Keratinocyte (primary cell): Measurements from ENCODE around the gene B4GALNT2. TPM values are rescaled to one million over a fixed set of nuclear protein-coding genes. Genes with fewer than 3 reads are reported as not detected.

Source experiments
- DNase-seq: peaks from one replicate; pipeline ENCODE4 v3.0.0-alpha.2; 2011; ENCODE audit warnings: low read depth, missing footprints, low spot score
- FAIRE-seq: peaks from 2 replicates; lab custom pipeline; 2011; peaks lifted over from hg19 to GRCh38; lab: Jason Lieb, UNC
- H2AFZ ChIP-seq: 2 replicates; pipeline ENCODE4 v1.6.0; 2012; ENCODE audit warnings: low read length, control low read depth, inconsistent platforms; ENCODE audit not compliant: control insufficient read depth
- H3K27ac ChIP-seq: 2 replicates; pipeline ENCODE4 v1.5.1; 2011; ENCODE audit warnings: low read length; ENCODE audit not compliant: control insufficient read depth, insufficient read depth
- H3K27me3 ChIP-seq: 3 replicates; pipeline ENCODE4 v1.6.0; 2011; ENCODE audit warnings: low read length; ENCODE audit not compliant: control insufficient read depth, insufficient read depth; ENCODE audit errors: extremely low read depth
- H3K36me3 ChIP-seq, 2 experiments: 2 replicates in 1 of 2; 3 replicates in 1 of 2; pipeline ENCODE4 v1.5.1; 2011; ENCODE audit warnings: low read length in 2 of 2, mild to moderate bottlenecking in 1 of 2; ENCODE audit not compliant: control insufficient read depth in 2 of 2, insufficient read depth in 2 of 2; ENCODE audit errors: extremely low read depth in 1 of 2
- H3K4me1 ChIP-seq: 3 replicates; pipeline ENCODE4 v1.5.1; 2011; ENCODE audit warnings: low read length; ENCODE audit not compliant: control insufficient read depth, insufficient read depth; ENCODE audit errors: extremely low read depth
- H3K4me2 ChIP-seq: 3 replicates; pipeline ENCODE4 v1.6.0; 2011; ENCODE audit warnings: low read depth, low read length; ENCODE audit not compliant: control insufficient read depth, insufficient read depth; ENCODE audit errors: extremely low read depth
- H3K4me3 ChIP-seq, 3 experiments: fragments of 200-600 bp in 1 of 3; sonication (generic) in 1 of 3; 2 replicates in 2 of 3; 3 replicates in 1 of 3; pipeline ENCODE4 v1.5.1; 2011 to 2016; ENCODE audit warnings: low read length in 3 of 3, mild to moderate bottlenecking in 3 of 3, control low read depth in 2 of 3, inconsistent platforms in 1 of 3, low read depth in 1 of 3, mixed read lengths in 1 of 3, mixed run types in 1 of 3, moderate library complexity in 1 of 3; ENCODE audit not compliant: control insufficient read depth in 2 of 3, insufficient read depth in 2 of 3; ENCODE audit errors: extremely low read depth in 1 of 3
- H3K79me2 ChIP-seq: 2 replicates; pipeline ENCODE4 v1.6.0; 2012; ENCODE audit warnings: low read length; ENCODE audit not compliant: control insufficient read depth, insufficient read depth
- H3K9ac ChIP-seq: 3 replicates; pipeline ENCODE4 v1.6.0; 2011; ENCODE audit warnings: low read length; ENCODE audit not compliant: control insufficient read depth, insufficient read depth; ENCODE audit errors: extremely low read depth
- H3K9me1 ChIP-seq: 3 replicates; pipeline ENCODE4 v1.6.0; 2011; ENCODE audit warnings: low read length; ENCODE audit not compliant: control insufficient read depth, insufficient read depth; ENCODE audit errors: extremely low read depth
- H3K9me3 ChIP-seq: 2 replicates; pipeline ENCODE4 v1.5.1; 2012; ENCODE audit warnings: low read depth, low read length; ENCODE audit not compliant: control insufficient read depth
- H4K20me1 ChIP-seq: 3 replicates; pipeline ENCODE4 v1.6.0; 2011; ENCODE audit warnings: low read length; ENCODE audit not compliant: control insufficient read depth, insufficient read depth; ENCODE audit errors: extremely low read depth
- CTCF ChIP-seq, 3 experiments: IDR thresholded peaks in 1 of 3; conservative IDR thresholded peaks in 1 of 3; optimal IDR thresholded peaks in 1 of 3; 2 replicates in 2 of 3; 3 replicates in 1 of 3; pipeline versions ENCODE3 to v1.5.1; 2011; ENCODE audit warnings: low read length in 3 of 3, mild to moderate bottlenecking in 3 of 3, moderate library complexity in 2 of 3, control low read depth in 1 of 3, inconsistent platforms in 1 of 3; ENCODE audit not compliant: insufficient read depth in 2 of 3; ENCODE audit errors: extremely low read depth in 1 of 3
- EZH2 ChIP-seq: IDR thresholded peaks from one replicate; pipeline ENCODE4 v1.6.1; 2012; ENCODE audit warnings: inconsistent platforms, mild to moderate bottlenecking, low read length, moderate library complexity
- dilution Hi-C: fragments of 300-500 bp; cut with MboI; formaldehyde crosslinking; loops from one replicate; pipeline ENCODE4 v1.7.0; 2020; ENCODE audit warnings: low sequenced_read_pairs; ENCODE audit not compliant: extremely low pct_ligation_motif_present
- polyA plus RNA-seq, 5 experiments: library from polyadenylated mRNA; depleted of rRNA in 3 of 5; stranded (reverse) in 3 of 5; stranded (forward) in 1 of 5; unstranded in 1 of 5; fragments of >200 nt; gene quantifications; 1 replicate in 1 of 5; 2 replicates in 3 of 5; 3 replicates in 1 of 5; pipeline versions ENCODE4 v1.2.1 to v1.2.3, GENCODE V29; 2011 to 2012; ENCODE audit warnings: missing spikeins in 2 of 5, low read depth in 1 of 5, low replicate concordance in 1 of 5

Gene B4GALNT2
- polyA plus RNA-seq, 1 donor (not counting 4 experiments of a cell fraction or from before 2014, with no cell fraction given) = 0.01 TPM

GRCh38 chr17:49213399-49213798, 80.8 kb downstream of the B4GALNT2 start:
- Histone ChIP-seq H2AFZ (no peak overlapping the region), H3K27me3 (peaks cover 11% of the 10 kb centered on the region), H3K36me3 (no peaks in the 10 kb centered on the region), H3K27ac (no peak overlapping the region), H3K9me1 (no peaks in the 10 kb centered on the region), H3K4me2 (no peak overlapping the region), H3K79me2 (no peaks in the 10 kb centered on the region), H3K9me3 (no peaks in the 10 kb centered on the region), H3K4me1 (peaks cover 3% of the 10 kb centered on the region), H3K9ac (no peak overlapping the region), H3K4me3 (no peak overlapping the region), H4K20me1 (no peaks in the 10 kb centered on the region)
- FAIRE-seq = no peak
- no peak for DNase-seq
- dilution Hi-C loops = no loop called here
- no peak for TF ChIP-seq EZH2
- no peak for TF ChIP-seq CTCF (optimal IDR thresholded peaks at IDR 0.05 in 1 of 3, IDR thresholded peaks at IDR 0.05 in 1 of 3, conservative IDR thresholded peaks at IDR 0.05 in 1 of 3; ENCODE audit: extremely low read depth in 1 of 3, insufficient read depth in 2 of 3, low read length in 3 of 3)

GRCh38 chr17:49213847-49214246, 81.3 kb downstream of the B4GALNT2 start:
- no peak overlapping the region for H3K4me2 ChIP-seq
- H3K4me3 ChIP-seq = no peak overlapping the region
- no peak overlapping the region for H3K27ac ChIP-seq
- no peaks in the 10 kb centered on the region for H3K79me2 ChIP-seq
- DNase-seq = no peak
- peaks cover 12% of the 10 kb centered on the region for H3K27me3 ChIP-seq
- no peak overlapping the region for H2AFZ ChIP-seq
- H3K9me3 ChIP-seq = no peaks in the 10 kb centered on the region
- no peaks in the 10 kb centered on the region for H3K9me1 ChIP-seq
- TF ChIP-seq EZH2 = no peak
- no peak for TF ChIP-seq CTCF (optimal IDR thresholded peaks at IDR 0.05 in 1 of 3, IDR thresholded peaks at IDR 0.05 in 1 of 3, conservative IDR thresholded peaks at IDR 0.05 in 1 of 3; ENCODE audit: extremely low read depth in 1 of 3, insufficient read depth in 2 of 3, low read length in 3 of 3)
- no peak overlapping the region for H3K9ac ChIP-seq
- dilution Hi-C loops = no loop called here
- no peak for FAIRE-seq
- no peaks in the 10 kb centered on the region for H3K36me3 ChIP-seq
- no peaks in the 10 kb centered on the region for H4K20me1 ChIP-seq
- H3K4me1 ChIP-seq = peaks cover 3% of the 10 kb centered on the region
